Pancreas (tissue), 10 donors: ENCODE measurements around the gene PHF5A. TPM values are rescaled to one million over a fixed set of nuclear protein-coding genes. Genes with fewer than 3 reads are reported as not detected.

Source experiments
- ATAC-seq, 4 donors: fragments of 200-7000 bp; cut with Tn5 transposase; one replicate each; pipeline versions ENCODE4 v1.8.0 to v1.9.1; 2020; ENCODE audit warnings: mild to moderate bottlenecking in 4 of 4, moderate library complexity in 4 of 4
- DNase-seq, 6 donors: peaks; one replicate each; pipeline ENCODE4 v3.0.0-alpha.2; 2020
- FAIRE-seq: peaks from 2 replicates; lab custom pipeline; 2012; peaks lifted over from hg19 to GRCh38; lab: Jason Lieb, UNC
- H3K27ac ChIP-seq, 4 donors: fragments of 200-600 bp; sonication (generic); 1 replicate in 3 of 4; 2 replicates in 1 of 4; pipeline versions ENCODE4 v1.5.0 to v1.8.0; 2020
- H3K27me3 ChIP-seq, 4 donors: fragments of 200-600 bp; one replicate each; pipeline ENCODE4 v1.8.0; 2021
- H3K36me3 ChIP-seq, 3 donors: fragments of 200-600 bp; sonication (generic) in 1 of 3; one replicate each; pipeline versions ENCODE4 v1.5.0 to v1.8.0; 2020 to 2021
- H3K4me1 ChIP-seq, 3 donors: fragments of 200-600 bp; one replicate each; pipeline ENCODE4 v1.8.0; 2021
- H3K4me3 ChIP-seq, 4 donors: fragments of 200-600 bp; sonication (generic) in 2 of 4; one replicate each; pipeline versions ENCODE4 v1.5.0 to v1.8.0; 2020 to 2021
- H3K9me3 ChIP-seq, 4 donors: fragments of 200-600 bp; one replicate each; pipeline ENCODE4 v1.8.0; 2021
- CTCF ChIP-seq, 4 donors: fragments of 200-600 bp; sonication (generic) in 3 of 4; IDR thresholded peaks; one replicate each; pipeline versions ENCODE4 v1.5.0 to v1.8.0; 2021; ENCODE audit warnings: antibody characterized with exemption in 4 of 4
- whole genome bisulfite sequencing, 2 donors: extraction: QIAGEN DNeasy Blood & Tissue Kit; methylation state at CpG; one replicate each; pipeline ENCODE4 v1.1.7; 2013; 5-methylcytosine and 5-hydroxymethylcytosine counted together
- intact Hi-C, 3 donors: fragments of 100-400 bp; cut with DNase I; formaldehyde crosslinking; loops; one replicate each; pipeline versions ENCODE4 v1.11.1 to v1.14.2; 2022
- polyA plus RNA-seq, 2 donors: library from polyadenylated mRNA; stranded (reverse); fragments of 200-250 nt; gene quantifications; one replicate each; pipeline ENCODE4 v1.2.3, GENCODE V29; 2013
- total RNA-seq, 6 donors: library from RNA; stranded (reverse); fragmentation: NEBNext Ultra II Directional in 4 of 6; extraction: Animal tissue kit (Norgen Biotek cat#: 25700) in 4 of 6; gene quantifications; one replicate each; pipeline versions ENCODE4 v1.2.1 to v1.2.4, GENCODE V29; 2021 to 2023
- donor health status: healthy with polysubstance abuse.
- donor health status: DM: no; HTN: no; CAD: no; lungs with moderate emphysema.
- donor health status: DM: no; HTN: no; CAD: no.
- donor health status: control.
- donor health status: control.
- donor health status: Bipolar disorder and iron deficiency.
- donor health status: DM: yes; HTN: yes; CAD: no.
- donor health status: DM: no; HTN: no; CAD: no.
- donor health status: DM: no; HTN: no; CAD: no.
- donor health status: DM: yes; HTN: yes; CAD: no.

PHF5A gene
- total and polyA plus RNA-seq, 8 donors, result 8.8 to 29.7 (median 16.7) TPM

DNA sequence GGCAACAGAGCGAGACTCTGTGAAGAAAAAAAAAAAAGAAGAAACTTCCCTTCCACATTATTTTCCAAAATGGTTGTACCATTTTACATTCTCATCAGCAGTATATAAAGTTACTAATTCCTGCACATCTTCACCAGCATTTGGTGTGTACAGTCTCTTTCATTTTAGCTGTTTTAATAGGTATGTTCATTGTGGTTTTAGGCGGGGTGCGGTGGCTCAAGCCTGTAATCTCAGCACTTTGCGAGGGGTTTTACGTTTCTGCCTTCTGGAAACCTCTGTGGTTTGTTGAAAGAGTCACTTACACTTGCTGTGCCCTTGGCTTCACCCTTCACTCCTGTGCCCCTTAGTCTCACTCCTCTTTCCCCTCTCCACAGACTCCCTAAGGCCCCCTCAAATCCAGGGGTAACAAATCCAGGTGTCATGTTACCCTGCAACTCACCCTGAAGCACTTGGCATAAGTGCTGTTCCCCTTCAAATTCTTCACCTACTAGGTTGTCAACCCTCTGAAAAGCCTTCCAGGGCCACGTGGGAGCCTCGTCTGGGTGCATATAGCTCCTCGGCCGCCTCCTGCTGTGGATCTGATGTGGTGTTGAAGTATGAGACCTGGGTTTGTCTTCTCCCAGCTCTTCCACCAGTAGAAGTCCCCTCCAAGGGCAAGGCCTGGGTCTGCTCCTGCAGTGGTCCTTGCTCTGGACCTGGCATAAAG is 42.7 kb downstream of the PHF5A start:
- Histone ChIP-seq H3K27ac (no peak overlapping the region), H3K4me1 (no peaks in the 10 kb centered on the region), H3K9me3 (no peaks in the 10 kb centered on the region), H3K36me3 (no peaks in the 10 kb centered on the region), H3K4me3 (no peak overlapping the region), H3K27me3 (no peaks in the 10 kb centered on the region)
- FAIRE-seq (no peak), DNase-seq (no peak), ATAC-seq (no peak)
- 80 to 81% methylated on average over 9 of the region's 9 CpGs for whole genome bisulfite sequencing, 2 donors
- intact Hi-C loops, result no loop called here
- TF ChIP-seq CTCF (IDR thresholded peaks at IDR 0.05), result no peak

- no peak for ATAC-seq
- Histone ChIP-seq H3K9me3 (no peaks in the 10 kb centered on the region), H3K27ac (peak overlapping the region; percentile 72 to 83 (median 75)), H3K27me3 (no peaks in the 10 kb centered on the region), H3K4me3 (no peak overlapping the region), H3K36me3 (no peaks in the 10 kb centered on the region), H3K4me1 (peaks cover 34 to 43% (median 35%) of the 10 kb centered on the region in 3 donors)
- intact Hi-C loops, result no loop called here
- FAIRE-seq, result no peak
- no peak for TF ChIP-seq CTCF (IDR thresholded peaks at IDR 0.05)
- DNase-seq, result no peak
- 62 to 63% methylated on average over 9 of the region's 9 CpGs for WGBS, 2 donors
These were observed 49.8 kb downstream of the PHF5A start for GRCh38 chr22:41418717-41419116.

DNA sequence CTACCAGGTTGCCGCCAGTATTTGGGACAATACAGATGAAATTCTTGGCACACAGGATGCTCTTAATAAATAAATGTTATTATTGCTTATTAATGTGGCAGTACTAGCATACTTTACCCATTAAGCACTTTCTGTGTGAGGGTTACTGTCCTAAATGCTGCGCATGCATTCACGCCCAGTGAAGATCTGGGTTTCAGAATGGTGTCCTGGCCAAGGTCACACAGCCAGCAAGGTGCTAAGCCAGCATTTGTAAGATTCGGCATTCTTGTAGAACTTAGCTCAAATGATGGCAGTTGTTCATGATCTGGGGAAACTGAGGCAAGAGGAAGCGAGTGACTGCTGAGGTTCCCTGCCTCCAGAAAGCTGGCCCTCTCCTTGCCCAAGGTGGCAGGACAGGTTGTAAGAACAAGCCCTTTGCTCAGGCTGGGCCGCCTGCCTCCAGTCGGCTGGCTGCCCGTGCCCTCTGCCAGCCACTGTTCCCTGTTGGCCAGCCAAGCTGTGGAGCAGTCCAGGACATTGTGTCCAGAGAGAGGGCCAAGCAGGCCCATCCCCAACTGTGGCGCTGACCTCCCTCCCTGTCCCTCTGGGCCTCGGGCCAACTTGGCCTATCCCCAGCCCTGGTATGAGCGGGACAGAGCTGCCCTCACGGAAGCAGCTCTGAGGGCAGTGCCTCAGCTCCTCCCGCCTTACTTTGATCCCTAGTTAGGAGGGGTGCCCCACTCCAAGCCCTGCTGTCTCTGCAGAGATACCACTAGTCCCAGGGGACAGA is 50.7 kb downstream of the PHF5A start:
- no peaks in the 10 kb centered on the region for H3K9me3 ChIP-seq
- no peaks in the 10 kb centered on the region for H3K27me3 ChIP-seq
- no peak overlapping the region for H3K4me3 ChIP-seq
- DNase-seq (peak; percentile 95 to 100 (median 99)), FAIRE-seq (no peak), ATAC-seq (peak; percentile 71 to 80 (median 76))
- 18 to 20% methylated on average over 13 of the region's 13 CpGs for WGBS, 2 donors
- TF ChIP-seq CTCF (IDR thresholded peaks at IDR 0.05), result no peak
- no peaks in the 10 kb centered on the region for H3K36me3 ChIP-seq
- peaks cover 34 to 43% (median 35%) of the 10 kb centered on the region in 3 donors for H3K4me1 ChIP-seq
- H3K27ac ChIP-seq, result peak overlapping the region; percentile 72 to 83 (median 75)
- intact Hi-C loops, result no loop called here

DNA sequence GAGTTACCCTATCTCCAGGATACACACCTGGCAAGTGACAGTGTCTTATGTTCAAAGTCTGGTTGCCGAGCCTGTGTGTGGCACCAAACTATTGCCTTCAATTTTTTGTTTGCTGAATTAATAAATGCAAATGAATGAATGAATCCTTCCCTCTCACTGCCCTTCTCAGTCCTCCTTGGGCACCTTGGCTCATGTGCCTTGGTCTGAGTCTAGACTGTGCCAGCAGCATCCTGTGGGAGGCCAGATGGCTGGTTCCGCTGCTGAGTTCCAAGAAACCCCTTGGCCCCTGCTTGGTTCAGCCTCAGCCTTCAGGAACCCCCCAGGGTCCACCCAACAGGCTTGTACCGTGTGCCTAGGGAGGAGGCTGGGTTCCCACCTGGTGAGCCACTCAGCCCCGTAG is 52.9 kb downstream of the PHF5A start:
- H3K36me3 ChIP-seq, result no peaks in the 10 kb centered on the region
- ATAC-seq, result no peak
- no peak for FAIRE-seq
- intact Hi-C loops, result no loop called here
- WGBS, 2 donors, result 83 to 84% methylated on average over 4 of the region's 4 CpGs
- H3K4me3 ChIP-seq, result no peak overlapping the region
- H3K27me3 ChIP-seq, result no peaks in the 10 kb centered on the region
- no peak for TF ChIP-seq CTCF (IDR thresholded peaks at IDR 0.05)
- H3K9me3 ChIP-seq, result no peaks in the 10 kb centered on the region
- peaks cover 37 to 49% (median 40%) of the 10 kb centered on the region in 3 donors for H3K4me1 ChIP-seq
- DNase-seq, result no peak
- H3K27ac ChIP-seq, result peak overlapping the region; percentile 90 to 99 (median 96)
